ENCODE data around the gene ANKRD1.
"Not testable (repeated sequence)": the region's sequence is repeated elsewhere in the genome, so short reads cannot be mapped to it uniquely, and the experiment has no call there.

Gene ANKRD1

GRCh38 chr10:90920986-90921666, at the start of gene ANKRD1:
ANKRD1 (minus strand) TSS chr10:90921087; CDS start chr10:90921027, 60 bp downstream.
- no peak for DNase-seq

- DNase-seq = no peak
These were observed 49.2 kb upstream of the ANKRD1 start for GRCh38 chr10:90969947-90970673.

- no peak for DNase-seq
These were observed 48.2 kb upstream of the ANKRD1 start for GRCh38 chr10:90969121-90969534.

GRCh38 chr10:90968328-90969081, 47.6 kb upstream of the ANKRD1 start:
- DNase-seq = no peak

DNA sequence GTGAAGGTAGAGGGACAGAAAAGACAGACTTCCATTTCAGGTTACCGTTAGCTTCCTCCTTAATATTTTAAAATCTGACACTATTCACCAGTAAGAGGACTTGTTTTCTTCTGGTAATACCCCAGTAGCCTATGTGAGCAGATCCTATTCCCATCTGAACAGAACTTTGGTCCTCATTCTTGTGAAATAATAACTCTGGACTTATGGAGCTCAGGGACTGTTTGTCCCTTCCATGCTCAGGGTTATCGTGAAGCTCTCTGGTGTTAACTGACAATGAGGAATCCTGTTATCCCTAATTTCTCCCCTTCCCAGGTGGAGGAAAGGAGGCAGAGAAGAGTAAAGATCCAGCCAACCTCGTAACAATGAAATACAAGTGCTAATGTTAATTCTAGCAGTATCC, 47.0 kb upstream of the ANKRD1 start:
- DNase-seq = no peak

DNA sequence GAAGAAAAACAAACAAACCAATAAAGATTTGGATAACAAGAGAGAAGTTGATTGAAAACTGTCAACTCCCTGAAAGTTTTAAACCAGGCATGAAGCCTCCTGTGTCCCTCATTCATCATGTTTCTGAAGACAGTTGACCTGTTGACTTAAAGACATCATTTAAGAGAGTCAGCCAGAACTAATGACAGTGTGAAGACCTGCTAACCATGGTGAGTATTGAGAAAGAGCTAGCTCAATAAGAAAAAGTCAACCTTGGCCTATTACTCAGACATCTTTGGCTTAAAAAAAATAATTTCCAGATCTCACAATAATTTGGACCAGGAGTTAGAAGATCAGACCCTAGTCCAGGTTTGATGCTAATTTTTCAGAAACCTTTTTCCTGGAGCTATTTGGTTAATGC, 45.3 kb upstream of the ANKRD1 start:
- DNase-seq = no peak

GRCh38 chr10:90965720-90966119, 44.8 kb upstream of the ANKRD1 start:
- no peak for DNase-seq

GRCh38 chr10:90964781-90965465, 44.0 kb upstream of the ANKRD1 start:
- no peak for DNase-seq

GRCh38 chr10:90963331-90963730, 42.4 kb upstream of the ANKRD1 start:
- no peak for DNase-seq

DNA sequence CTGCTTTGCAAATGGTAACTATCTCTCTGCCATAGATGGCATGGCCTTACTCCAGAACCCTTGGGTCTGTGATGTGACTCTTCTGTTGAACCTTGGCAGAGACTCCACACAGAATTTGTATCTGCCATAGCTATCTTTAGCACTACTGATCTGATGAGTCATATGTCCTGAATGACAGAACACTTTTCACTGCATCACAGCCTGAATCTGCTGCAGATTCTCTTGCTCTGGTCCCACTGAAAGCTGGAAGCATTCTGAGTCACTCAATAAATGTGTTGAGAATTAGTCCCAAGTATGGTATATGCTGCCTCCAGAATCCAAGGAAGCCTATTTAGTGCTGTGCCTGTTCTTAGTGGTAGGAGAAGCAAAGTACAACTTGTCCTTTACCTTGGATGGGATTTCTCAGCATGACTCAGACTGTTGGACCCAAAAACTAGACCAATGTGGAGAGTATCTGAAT, 39.5 kb upstream of the ANKRD1 start:
- no peak for DNase-seq

DNA sequence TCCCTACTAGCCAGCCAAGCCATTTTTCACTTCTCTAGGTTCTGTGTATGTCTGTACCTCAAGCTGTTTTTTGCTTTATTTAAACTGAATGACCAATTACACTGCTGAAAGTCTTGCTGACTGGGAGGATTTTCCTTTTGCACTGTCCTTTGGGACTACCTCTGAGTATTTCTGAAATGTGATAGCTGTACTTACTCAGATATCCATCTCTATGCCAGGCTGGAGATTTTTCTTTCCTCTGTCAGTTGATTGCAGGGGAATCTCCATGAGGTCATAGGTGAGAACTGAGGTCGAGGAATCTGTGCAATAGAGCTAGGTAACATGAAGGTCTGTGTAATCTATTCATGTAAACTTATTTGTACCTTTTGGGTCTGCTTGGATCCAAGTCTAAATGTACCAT, 38.9 kb upstream of the ANKRD1 start:
- no peak for DNase-seq

DNA sequence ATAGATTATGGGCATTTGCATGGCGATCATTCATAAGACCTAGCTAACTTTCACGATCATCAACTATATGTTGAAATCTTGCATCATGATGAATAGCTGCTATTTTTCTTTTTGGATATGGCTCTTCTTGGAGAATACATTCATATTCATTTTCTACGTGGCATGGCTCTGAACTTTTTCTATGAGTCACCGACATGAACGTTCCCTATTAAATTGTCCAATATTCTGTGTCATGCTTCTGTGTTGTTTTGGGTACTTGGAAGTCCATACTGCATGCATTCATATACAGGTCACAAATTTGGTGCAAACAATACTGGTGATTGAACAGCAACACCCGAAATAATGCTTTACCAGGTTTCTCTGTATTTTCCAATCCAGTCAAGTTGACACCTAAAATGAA, 37.9 kb upstream of the ANKRD1 start:
- no peak for DNase-seq

- DNase-seq = no peak
These were observed 26.4 kb upstream of the ANKRD1 start for GRCh38 chr10:90947030-90947960.

DNA sequence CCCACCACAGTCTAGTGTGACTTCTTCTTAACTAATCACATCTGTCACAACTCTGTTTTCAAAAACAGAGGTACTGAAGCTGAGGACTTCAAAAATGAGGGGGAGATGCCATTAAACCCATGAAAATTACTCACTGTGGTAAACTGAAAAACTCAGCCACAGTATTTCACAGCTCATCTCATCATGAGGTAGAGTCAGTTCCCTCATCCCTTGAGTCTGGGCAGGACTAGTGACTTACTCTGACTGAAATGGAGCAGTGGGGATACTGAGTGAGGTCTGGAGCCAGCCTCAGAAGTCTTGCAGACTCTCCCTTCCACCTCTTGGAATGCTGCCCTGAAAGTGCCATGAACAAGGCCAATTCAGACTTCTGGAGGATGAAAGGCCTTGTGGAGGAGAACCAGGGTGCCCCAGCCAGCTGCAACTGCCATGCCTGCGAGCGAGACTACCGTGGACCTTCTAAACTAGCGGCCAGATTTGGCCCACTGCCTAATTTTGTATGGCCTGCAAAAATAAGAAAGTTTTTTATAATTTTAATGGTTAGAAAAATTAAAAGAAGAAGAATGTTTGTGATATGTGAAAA, 24.7 kb upstream of the ANKRD1 start:
- DNase-seq = no peak

GRCh38 chr10:90944749-90945148, 23.9 kb upstream of the ANKRD1 start:
- DNase-seq = no peak

GRCh38 chr10:90942980-90943379, 22.1 kb upstream of the ANKRD1 start:
- not testable (repeated sequence) for DNase-seq

DNA sequence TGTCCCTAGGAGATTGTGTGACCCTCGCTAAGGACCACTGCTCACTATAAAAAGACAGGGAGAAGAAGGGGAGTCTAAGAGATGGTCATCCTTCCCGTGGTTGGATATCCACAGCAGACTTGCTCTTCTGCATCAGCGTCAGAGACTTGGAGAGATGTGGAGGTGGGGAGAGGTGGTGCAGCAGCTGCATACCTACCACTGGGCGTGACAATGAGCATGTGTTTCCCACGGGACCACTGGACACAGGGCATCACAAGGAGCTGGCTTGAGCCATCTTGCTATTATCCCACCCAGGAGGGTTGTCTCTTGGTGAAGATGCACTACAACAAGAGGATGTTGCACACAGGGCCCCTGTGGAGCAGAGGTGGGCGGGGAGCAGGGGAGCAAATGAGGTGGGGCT, 18.8 kb upstream of the ANKRD1 start:
- no peak for DNase-seq

DNA sequence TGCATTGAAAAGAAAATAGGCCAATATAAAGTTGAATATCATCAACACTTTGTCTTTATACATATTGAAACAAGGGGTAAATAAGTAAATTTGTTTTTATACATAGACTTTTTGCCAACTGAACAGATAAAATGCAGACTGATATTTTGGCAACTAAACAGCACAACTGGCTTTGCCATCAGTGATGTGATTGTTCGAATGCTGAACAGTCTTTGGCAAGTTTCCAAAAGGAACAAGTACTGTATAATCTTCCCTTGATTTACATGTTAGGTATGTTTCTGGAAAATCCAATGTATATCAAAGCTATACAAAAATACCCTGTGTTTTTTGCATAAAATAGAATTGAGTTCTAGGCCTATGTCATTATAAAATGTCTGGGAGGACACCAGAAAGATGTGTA, 18.2 kb upstream of the ANKRD1 start:
- no peak for DNase-seq

DNA sequence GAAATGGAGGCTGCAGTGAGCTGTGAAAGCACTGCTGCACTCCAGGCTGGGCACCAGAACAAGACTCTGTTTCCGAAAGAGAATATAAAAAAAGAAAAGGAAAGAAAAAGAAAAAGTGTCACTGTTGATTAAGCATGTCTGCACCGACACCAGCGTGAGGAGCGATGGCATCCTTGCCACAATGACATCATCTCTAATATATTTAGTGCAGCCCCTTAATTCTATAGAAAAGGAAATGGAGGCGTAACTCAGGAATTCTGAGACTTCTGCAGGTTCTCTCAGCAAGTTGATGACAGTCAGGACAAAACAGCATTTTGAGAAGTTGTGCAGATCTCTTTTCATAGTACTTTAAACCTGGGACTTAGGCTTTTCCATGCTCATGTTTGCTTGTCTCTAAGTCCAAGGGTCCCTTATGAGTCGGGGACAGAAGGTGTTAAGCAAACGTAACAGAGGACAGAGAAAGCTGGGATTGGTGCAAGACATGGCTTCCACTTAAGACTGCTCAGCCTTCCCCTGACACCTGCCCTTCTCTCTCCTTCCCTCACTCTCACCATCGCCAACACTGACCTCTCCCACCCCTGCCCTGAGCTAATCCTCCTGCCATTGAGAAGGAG, 16.9 kb upstream of the ANKRD1 start:
- DNase-seq = no peak

- no peak for DNase-seq
These were observed 15.4 kb upstream of the ANKRD1 start for GRCh38 chr10:90936276-90936659.

- no peak for DNase-seq
These were observed 14.8 kb upstream of the ANKRD1 start for GRCh38 chr10:90935581-90936275.
